ACC112 (cell line): Measurements from ENCODE around the gene COPZ1.

ENCODE experiments used
- H2AFZ ChIP-seq: fragments of 200-600 bp; sonication (generic); one replicate; pipeline ENCODE4 v1.6.0; 2017; ENCODE audit warnings: antibody characterized with exemption, low read length; ENCODE audit not compliant: unreplicated experiment
- H3K27ac ChIP-seq: fragments of 200-600 bp; sonication (generic); 2 replicates; pipeline ENCODE4 v1.5.1; 2014; ENCODE audit warnings: low read depth, mild to moderate bottlenecking, antibody characterized with exemption, low read length, moderate library complexity
- H3K27me3 ChIP-seq: fragments of 200-600 bp; sonication (generic); 2 replicates; pipeline ENCODE4 v1.6.1; 2014; ENCODE audit warnings: mild to moderate bottlenecking, antibody characterized with exemption, low read length, moderate library complexity, mixed read lengths; ENCODE audit not compliant: insufficient read depth
- H3K36me3 ChIP-seq: fragments of 200-600 bp; sonication (generic); 2 replicates; pipeline ENCODE4 v1.6.1; 2016; ENCODE audit warnings: mild to moderate bottlenecking, antibody characterized with exemption, low read length, moderate library complexity, mixed read lengths; ENCODE audit not compliant: insufficient read depth
- H3K4me1 ChIP-seq: fragments of 200-600 bp; sonication (generic); one replicate; pipeline ENCODE4 v1.6.1; 2016; ENCODE audit warnings: low read length, mixed read lengths; ENCODE audit not compliant: insufficient read depth, unreplicated experiment, control insufficient read depth
- H3K4me3 ChIP-seq: fragments of 200-600 bp; sonication (generic); 2 replicates; pipeline ENCODE4 v1.5.1; 2014; ENCODE audit warnings: mild to moderate bottlenecking, low read depth, low read length
- H3K79me2 ChIP-seq: fragments of 200-600 bp; sonication (generic); one replicate; pipeline ENCODE4 v1.6.0; 2016; ENCODE audit warnings: low read length; ENCODE audit not compliant: control insufficient read depth, unreplicated experiment, insufficient read depth

COPZ1 gene

DNA sequence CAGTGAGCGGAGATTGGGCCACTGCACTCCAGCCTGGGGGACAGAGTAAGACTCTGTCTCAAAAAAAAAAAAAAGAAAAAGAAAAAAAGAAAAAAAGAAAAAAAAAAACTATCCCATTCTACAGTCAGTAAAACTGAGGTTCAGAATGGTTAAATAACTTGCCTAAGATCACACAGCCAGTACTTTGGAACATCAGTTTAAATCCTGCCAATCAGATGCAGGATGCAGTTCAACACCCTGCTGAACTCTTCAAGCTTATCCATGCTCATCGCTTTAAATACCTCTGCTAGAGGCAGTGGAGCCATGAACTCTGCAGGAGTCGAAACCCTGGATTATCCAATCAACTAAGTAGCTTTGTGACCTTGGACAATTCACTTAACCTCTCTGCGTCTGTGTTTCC, 56.2 kb downstream of the COPZ1 start:
- H3K36me3 ChIP-seq, result peaks cover 7% of the 10 kb centered on the region
- H2AFZ ChIP-seq, result no peak overlapping the region
- H3K27ac ChIP-seq, result peak overlapping the region; percentile 67; the same call in 1 of the 2 replicates

DNA sequence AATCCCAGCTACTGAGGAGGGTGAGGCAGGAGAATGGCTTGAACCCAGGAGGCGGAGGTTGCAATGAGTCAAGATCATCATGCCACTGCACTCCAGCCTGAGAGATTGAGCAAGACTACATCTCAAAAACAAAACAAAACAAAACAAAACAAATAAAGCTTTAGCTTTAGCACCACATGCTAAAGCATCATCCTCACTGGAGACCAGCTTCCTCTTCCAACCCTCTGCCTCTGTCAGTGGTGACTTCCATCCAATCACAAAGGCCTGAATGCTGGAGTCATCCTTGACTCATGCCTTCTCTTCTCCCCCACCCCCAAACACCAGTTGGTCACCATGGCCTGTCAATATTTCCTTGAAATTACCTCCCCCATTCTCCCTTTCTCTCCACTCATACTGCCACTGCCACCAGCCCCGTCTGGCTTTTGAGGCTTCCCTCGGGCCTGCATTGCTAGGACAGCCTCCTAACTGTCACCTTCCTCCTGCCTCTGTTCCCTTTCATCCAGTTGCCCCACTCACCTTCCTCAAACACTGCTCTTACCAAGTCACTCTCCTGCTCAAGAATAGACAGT, 58.2 kb downstream of the COPZ1 start:
- H3K36me3 ChIP-seq, result peaks cover 7% of the 10 kb centered on the region

More for the DNA sequence above, 56.2 kb downstream of the COPZ1 start:
- Histone ChIP-seq H3K27me3 (no peaks in the 10 kb centered on the region), H3K4me1 (peaks cover 45% of the 10 kb centered on the region), H3K79me2 (no peaks in the 10 kb centered on the region), H3K4me3 (no peak overlapping the region)

DNA sequence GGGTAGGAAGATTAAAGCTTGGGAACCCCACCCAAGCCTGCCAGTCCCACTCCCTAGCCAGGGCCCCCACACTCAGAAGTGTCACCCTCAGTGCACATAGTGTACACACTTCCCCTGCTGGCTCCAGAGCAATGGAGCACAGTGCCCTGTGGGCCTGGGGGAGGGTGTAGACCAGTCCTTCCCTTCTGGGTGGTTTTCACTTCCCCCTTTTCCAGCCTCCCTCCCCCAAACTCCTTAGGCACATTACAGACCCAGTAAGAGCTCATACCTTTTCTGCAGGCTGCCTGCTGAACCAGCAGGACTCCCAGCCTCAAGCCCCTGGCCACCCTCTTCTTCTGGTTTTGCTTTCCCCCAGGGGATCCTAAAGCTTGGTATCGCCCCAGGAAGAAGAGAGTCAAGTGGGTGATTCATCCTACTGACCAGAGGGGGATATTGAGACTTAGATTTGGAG, 59.7 kb downstream of the COPZ1 start, which contains the start of gene ZNF385A:
Gene ZNF385A (minus strand): TSS at position 143 of the 451 bp plus-strand sequence. CDS start 219 bp downstream, outside the sequence.
- Histone ChIP-seq H3K27me3 (no peaks in the 10 kb centered on the region), H3K79me2 (no peaks in the 10 kb centered on the region), H3K4me3 (no peak within 1 kb of the TSS), H3K36me3 (peaks cover 7% of the 10 kb centered on the region), H3K4me1 (peaks cover 48% of the 10 kb centered on the region), H3K27ac (peak within 1 kb of the TSS; percentile 86), H2AFZ (no peak within 1 kb of the TSS)

More for the DNA sequence above, 58.2 kb downstream of the COPZ1 start:
- H3K4me1 ChIP-seq, result peaks cover 53% of the 10 kb centered on the region
- H3K79me2 ChIP-seq, result no peaks in the 10 kb centered on the region
- H3K27ac ChIP-seq, result peak overlapping the region; percentile 94
- H3K4me3 ChIP-seq, result no peak overlapping the region
- no peak overlapping the region for H2AFZ ChIP-seq
- H3K27me3 ChIP-seq, result no peaks in the 10 kb centered on the region

DNA sequence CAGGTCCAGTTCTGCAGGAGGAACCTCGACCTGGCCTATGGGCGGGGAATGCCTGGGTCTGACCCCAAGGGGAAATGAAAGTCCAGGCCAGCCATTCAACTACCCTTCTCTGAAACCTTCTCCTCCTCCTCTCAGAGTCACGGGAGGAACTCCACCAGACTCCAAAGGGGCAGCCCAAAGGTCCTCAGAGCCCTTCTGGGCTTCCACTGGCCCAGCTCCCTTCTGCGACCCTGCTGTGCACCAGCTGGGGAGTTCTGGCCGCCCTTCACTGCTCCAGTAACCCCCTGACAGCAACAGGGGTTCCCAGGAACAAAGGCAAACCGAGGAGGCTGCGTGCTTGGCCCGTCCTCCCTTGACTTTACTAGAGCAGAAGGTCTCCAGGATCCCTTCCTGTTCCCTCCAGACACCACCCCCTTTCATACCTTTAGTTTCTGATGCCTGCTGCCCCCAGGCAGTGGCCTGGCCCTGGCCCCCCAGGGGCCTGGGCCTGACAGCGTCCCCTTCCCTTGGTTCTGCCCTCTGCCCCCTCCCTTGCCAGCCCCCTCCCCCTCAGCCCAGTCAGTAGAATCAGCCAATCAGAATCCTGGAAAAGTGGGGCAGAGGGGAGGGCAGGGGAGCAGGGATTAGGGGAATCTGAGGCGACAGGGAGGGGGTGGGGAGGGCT, 60.5 kb downstream of the COPZ1 start:
- Histone ChIP-seq H3K36me3 (peaks cover 7% of the 10 kb centered on the region), H3K4me1 (peaks cover 48% of the 10 kb centered on the region), H2AFZ (no peak overlapping the region), H3K27ac (0 out of 2 replicates have a peak overlapping the region, but pooled peaks have one; percentile 1), H3K4me3 (no peak overlapping the region), H3K79me2 (no peaks in the 10 kb centered on the region), H3K27me3 (no peaks in the 10 kb centered on the region)

DNA sequence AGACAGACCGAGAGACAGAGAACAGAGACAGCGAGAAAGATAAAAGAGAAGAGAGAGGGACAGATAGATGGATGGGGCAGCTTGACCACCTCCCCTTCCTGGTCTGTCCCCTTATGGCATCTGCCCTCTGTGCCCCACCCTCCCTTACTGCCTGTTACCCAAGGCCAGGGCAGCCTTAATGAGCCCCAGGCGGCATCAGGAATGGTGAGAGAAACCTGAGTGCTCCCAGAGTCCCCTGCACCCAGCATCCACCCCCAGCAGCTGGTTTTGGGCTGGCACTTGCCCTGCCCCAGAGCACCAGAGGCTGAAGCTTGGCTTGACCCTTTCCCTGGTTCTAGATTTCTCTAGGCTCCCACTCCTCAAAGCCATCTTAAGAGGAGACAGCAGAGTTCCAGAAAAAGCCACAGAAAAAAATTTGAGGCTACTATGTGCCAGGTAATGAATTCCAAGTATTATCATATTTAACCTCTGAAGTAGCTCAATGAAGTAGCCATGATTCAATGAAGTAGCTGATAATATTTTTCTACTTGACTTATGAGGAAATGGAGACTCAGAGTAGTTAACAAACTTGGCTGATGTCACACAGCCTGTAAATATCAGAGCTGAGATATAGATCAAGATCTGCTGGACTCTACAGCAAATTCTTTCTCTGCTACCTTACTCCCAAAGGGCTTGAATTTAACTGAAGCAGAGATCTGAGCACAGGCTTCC, 61.6 kb downstream of the COPZ1 start:
- Histone ChIP-seq H3K79me2 (no peaks in the 10 kb centered on the region), H3K27me3 (no peaks in the 10 kb centered on the region), H3K27ac (no peak overlapping the region), H2AFZ (no peak overlapping the region), H3K4me3 (no peak overlapping the region), H3K4me1 (peaks cover 44% of the 10 kb centered on the region), H3K36me3 (peaks cover 4% of the 10 kb centered on the region; the same call in 1 of the 2 replicates)

DNA sequence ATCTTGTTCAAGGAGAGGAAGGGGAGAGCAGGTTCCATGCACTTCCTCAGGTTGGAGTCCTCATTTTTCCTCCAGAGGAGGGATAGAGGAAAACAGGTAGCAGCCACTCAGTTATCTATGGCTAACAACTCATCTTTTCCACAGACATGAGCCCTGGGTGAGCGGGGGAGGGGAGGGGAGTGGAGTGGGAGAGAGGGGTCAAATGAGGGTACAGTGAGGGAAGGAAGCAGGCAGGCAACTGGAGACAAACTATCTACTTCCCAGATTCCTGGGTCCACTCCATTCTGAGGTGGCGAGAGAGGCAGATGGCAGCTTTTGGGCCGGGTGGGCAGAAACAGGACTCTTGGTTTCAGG, 62.2 kb downstream of the COPZ1 start:
- peaks cover 41% of the 10 kb centered on the region for H3K4me1 ChIP-seq
- no peak overlapping the region for H2AFZ ChIP-seq
- H3K27me3 ChIP-seq, result no peaks in the 10 kb centered on the region
- H3K36me3 ChIP-seq, result peaks cover 4% of the 10 kb centered on the region; the same call in 1 of the 2 replicates
- no peak overlapping the region for H3K4me3 ChIP-seq
- no peak overlapping the region; the same call in 1 of the 2 replicates for H3K27ac ChIP-seq
- H3K79me2 ChIP-seq, result no peaks in the 10 kb centered on the region

DNA sequence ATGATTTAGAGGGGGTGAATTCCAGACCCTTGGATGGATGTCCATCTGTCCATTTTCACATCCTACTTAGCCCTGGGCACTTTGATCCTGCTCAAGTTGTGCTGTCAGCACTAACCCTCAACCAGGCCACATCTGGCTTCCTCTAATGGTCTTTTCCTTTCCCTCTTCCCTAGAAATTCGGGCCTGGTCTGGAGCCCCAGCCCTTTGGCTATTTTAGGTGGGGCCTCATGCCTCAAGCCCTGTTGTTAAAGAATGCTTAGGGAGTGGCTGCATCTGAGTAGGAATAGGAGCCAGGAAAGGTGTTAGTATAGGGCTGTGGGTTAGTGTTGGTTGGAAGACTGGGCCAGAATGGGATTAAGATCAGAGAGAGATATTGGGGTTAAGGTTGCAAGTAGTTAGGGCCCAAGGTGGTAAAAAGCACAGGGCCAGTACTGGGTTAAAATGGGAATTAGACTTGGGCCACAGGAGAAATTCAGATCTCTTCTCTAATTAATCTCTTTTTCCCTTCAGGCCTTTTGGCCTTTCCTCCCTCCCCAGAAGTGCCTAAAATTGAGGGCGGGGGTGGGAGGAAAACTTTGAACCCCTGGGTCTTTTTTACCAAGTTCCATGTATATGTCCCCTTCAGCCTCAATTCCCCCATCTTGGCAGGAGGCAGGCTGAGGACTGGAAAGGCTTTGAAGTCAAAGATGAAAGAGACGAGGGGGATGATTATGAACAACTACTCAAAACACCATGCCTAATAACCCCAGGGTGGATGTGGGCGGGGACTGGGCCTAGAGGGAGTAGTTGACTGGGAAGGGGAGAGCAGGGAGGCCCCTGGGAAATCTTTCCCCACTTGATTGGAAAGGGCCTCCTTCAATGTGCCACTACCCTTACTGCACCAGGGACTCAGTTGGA, 63.6 kb downstream of the COPZ1 start:
- Histone ChIP-seq H2AFZ (no peak overlapping the region), H3K4me3 (no peak overlapping the region), H3K4me1 (peaks cover 30% of the 10 kb centered on the region), H3K36me3 (no peaks in the 10 kb centered on the region), H3K79me2 (no peaks in the 10 kb centered on the region), H3K27ac (peak overlapping the region; percentile 23; the same call in 1 of the 2 replicates), H3K27me3 (no peaks in the 10 kb centered on the region)

DNA sequence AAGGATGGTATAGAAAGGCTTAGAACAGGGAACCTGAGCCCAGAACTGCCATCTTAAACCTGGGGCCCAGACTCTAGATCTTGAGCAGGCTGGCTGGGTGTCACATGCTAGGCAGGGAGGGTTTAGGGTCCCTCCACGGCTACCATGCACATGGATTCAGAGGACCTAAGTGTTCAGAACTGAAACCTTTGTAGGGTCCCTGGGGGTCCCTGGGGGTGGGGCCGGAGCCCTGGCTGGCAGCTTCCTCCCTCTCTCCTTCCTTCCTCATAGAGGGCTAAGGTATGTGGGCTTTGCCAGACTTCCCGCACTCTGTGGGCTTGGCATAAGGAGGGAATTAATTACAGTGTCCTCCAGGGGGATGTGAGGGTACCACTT, 64.2 kb downstream of the COPZ1 start:
- Histone ChIP-seq H3K27me3 (no peaks in the 10 kb centered on the region), H3K27ac (no peak overlapping the region), H2AFZ (no peak overlapping the region), H3K36me3 (no peaks in the 10 kb centered on the region), H3K79me2 (no peaks in the 10 kb centered on the region), H3K4me3 (no peak overlapping the region), H3K4me1 (peaks cover 24% of the 10 kb centered on the region)

DNA sequence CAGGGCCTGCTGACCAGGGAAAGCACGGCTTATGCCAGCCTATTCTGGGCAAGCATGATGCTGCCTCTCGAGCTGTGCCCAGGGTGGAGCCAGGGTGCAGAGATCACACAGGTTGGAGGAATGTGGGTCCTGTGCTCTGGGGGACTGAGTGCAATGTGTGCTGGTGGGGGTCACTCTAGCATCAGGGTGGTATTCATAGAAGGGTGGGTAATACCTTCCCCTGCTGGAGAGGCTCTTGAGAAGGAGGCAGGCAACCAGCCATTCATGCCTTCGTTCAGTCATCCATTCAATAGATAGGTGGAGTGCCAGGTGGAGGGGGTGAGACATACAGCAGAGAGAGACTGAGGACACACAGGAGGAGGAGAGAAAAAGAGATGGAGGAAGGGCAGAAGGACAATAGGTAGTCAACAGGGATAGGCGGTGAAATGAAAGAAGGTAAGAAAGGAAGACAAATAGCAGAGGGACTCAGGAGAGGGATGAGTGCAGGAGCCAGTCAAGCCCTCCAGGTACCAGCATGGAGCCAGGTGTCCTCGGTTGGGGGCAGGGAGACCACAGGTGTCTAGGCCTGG, 64.8 kb downstream of the COPZ1 start:
- no peak overlapping the region for H3K4me3 ChIP-seq
- H3K36me3 ChIP-seq, result peaks cover 4% of the 10 kb centered on the region
- no peak overlapping the region for H3K27ac ChIP-seq
- no peak overlapping the region for H2AFZ ChIP-seq
- H3K27me3 ChIP-seq, result no peaks in the 10 kb centered on the region
- H3K4me1 ChIP-seq, result peaks cover 18% of the 10 kb centered on the region
- H3K79me2 ChIP-seq, result no peaks in the 10 kb centered on the region

DNA sequence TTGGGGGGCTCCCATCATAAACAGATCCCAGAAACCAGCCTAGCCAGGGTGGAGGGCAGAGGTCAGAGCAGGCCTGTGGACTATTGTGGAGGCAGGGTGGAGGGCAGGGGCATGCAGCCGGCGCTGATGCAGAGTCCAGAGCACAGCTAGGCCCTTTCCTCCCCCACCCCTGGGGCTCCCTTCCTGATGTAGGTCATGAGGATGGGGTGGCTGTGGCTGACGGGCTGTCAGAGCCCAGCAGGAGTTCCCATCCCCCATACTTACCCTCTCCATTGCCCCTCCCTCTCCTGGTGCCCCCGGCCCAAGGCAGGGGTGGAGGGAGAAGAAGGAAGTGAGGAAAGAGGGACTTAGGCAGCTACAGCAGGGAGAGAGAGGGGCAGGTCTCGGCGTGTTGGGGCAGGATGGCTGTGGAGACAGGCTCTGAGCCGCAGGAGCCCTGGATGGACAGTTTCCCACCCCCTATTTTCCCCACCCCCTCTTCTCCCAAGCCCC, 65.3 kb downstream of the COPZ1 start:
- no peak overlapping the region for H3K4me3 ChIP-seq
- H3K79me2 ChIP-seq, result no peaks in the 10 kb centered on the region
- H3K4me1 ChIP-seq, result peaks cover 16% of the 10 kb centered on the region
- no peak overlapping the region for H3K27ac ChIP-seq
- no peaks in the 10 kb centered on the region for H3K27me3 ChIP-seq
- H2AFZ ChIP-seq, result no peak overlapping the region
- H3K36me3 ChIP-seq, result peaks cover 9% of the 10 kb centered on the region
